Measurements from ENCODE around the gene MPP1. TPM values are rescaled to one million over a fixed set of nuclear protein-coding genes. Genes with fewer than 3 reads are reported as not detected.
"Not testable (repeated sequence)": the region's sequence is repeated elsewhere in the genome, so short reads cannot be mapped to it uniquely, and the experiment has no call there.

Gene MPP1
- total RNA-seq, 5 donors from 2014 or later (not counting 1 experiment from before 2014, with no cell fraction given), result 13.6 to 24.1 (median 15.1) TPM

- no peaks in the 10 kb centered on the region for H3K36me3 Mint-ChIP-seq
- CTCF ChIA-PET, result no interaction called here
- H3K27ac Mint-ChIP-seq, result peak overlapping the region in 1 of 2 donors; percentile 32
- H3K4me1 ChIP-seq (ENCODE audit: control insufficient read depth in 1 of 2, extremely low read depth in 1 of 2, insufficient read depth in 2 of 2, low read length in 2 of 2), result no peaks in the 10 kb centered on the region
- H3K4me1 Mint-ChIP-seq, result peaks cover 0 to 22% (median 7%) of the 10 kb centered on the region in 3 donors
- no peaks in the 10 kb centered on the region for H3K9me3 ChIP-seq
- no peaks in the 10 kb centered on the region for H3K27me3 ChIP-seq (replicated peaks in 1 of 2; ENCODE audit: control insufficient read depth in 2 of 2, extremely low read depth in 1 of 2, insufficient read depth in 2 of 2, low read length in 1 of 2)
- H3K36me3 ChIP-seq (ENCODE audit: control insufficient read depth in 2 of 2, extremely low read depth in 1 of 2, insufficient read depth in 1 of 2, low read length in 1 of 2), result no peaks in the 10 kb centered on the region
- peaks cover 0 to 13% of the 10 kb centered on the region in 2 donors for H3K27me3 Mint-ChIP-seq
- DNase-seq (no peak), ATAC-seq (replicated peaks in 1 of 4) (no peak)
- no peaks in the 10 kb centered on the region for H3K9me3 Mint-ChIP-seq
- no peak overlapping the region for H3K4me3 Mint-ChIP-seq
- POLR2A ChIA-PET, result no interaction called here
- no peak overlapping the region for H3K4me3 ChIP-seq (ENCODE audit: control insufficient read depth in 1 of 2, extremely low read depth in 1 of 2, low read length in 1 of 2)
- H3K27ac ChIP-seq (ENCODE audit: low read length), result no peak overlapping the region
- no CpG with 5 or more reads among the region's 1 CpG for WGBS (ENCODE audit: insufficient coverage)
These were observed 24.7 kb upstream of the MPP1 start for GRCh38 chrX:154829926-154830442.

GRCh38 chrX:154829134-154829533 lies 23.8 kb upstream of the MPP1 start:
- H3K27ac Mint-ChIP-seq, result no peak overlapping the region
- H3K36me3 ChIP-seq (ENCODE audit: control insufficient read depth in 2 of 2, extremely low read depth in 1 of 2, insufficient read depth in 1 of 2, low read length in 1 of 2), result no peaks in the 10 kb centered on the region
- DNase-seq (no peak), ATAC-seq (replicated peaks in 1 of 4) (no peak)
- no peaks in the 10 kb centered on the region for H3K27me3 ChIP-seq (replicated peaks in 1 of 2; ENCODE audit: control insufficient read depth in 2 of 2, extremely low read depth in 1 of 2, insufficient read depth in 2 of 2, low read length in 1 of 2)
- peaks cover 0 to 13% of the 10 kb centered on the region in 2 donors for H3K27me3 Mint-ChIP-seq
- POLR2A ChIA-PET, result no interaction called here
- no peaks in the 10 kb centered on the region for H3K36me3 Mint-ChIP-seq
- no peaks in the 10 kb centered on the region for H3K4me1 ChIP-seq (ENCODE audit: control insufficient read depth in 1 of 2, extremely low read depth in 1 of 2, insufficient read depth in 2 of 2, low read length in 2 of 2)
- H3K4me1 Mint-ChIP-seq, result peaks cover 0 to 22% (median 7%) of the 10 kb centered on the region in 3 donors
- CTCF ChIA-PET, result no interaction called here
- H3K4me3 ChIP-seq (ENCODE audit: control insufficient read depth in 1 of 2, extremely low read depth in 1 of 2, low read length in 1 of 2), result no peak overlapping the region
- no peaks in the 10 kb centered on the region for H3K9me3 Mint-ChIP-seq
- no peak overlapping the region for H3K27ac ChIP-seq (ENCODE audit: low read length)
- H3K9me3 ChIP-seq, result no peaks in the 10 kb centered on the region
- H3K4me3 Mint-ChIP-seq, result no peak overlapping the region

GRCh38 chrX:154828016-154828408 lies 22.7 kb upstream of the MPP1 start:
- ChIA-PET POLR2A (no interaction called here), CTCF (no interaction called here)
- DNase-seq, result no peak
- no peak for ATAC-seq (replicated peaks in 1 of 4)
- peaks cover 0 to 22% (median 7%) of the 10 kb centered on the region in 3 donors for H3K4me1 Mint-ChIP-seq
- Histone ChIP-seq H3K36me3 (ENCODE audit: control insufficient read depth in 2 of 2, extremely low read depth in 1 of 2, insufficient read depth in 1 of 2, low read length in 1 of 2) (no peaks in the 10 kb centered on the region), H3K27ac (ENCODE audit: low read length) (no peak overlapping the region), H3K4me1 (ENCODE audit: control insufficient read depth in 1 of 2, extremely low read depth in 1 of 2, insufficient read depth in 2 of 2, low read length in 2 of 2) (no peaks in the 10 kb centered on the region), H3K9me3 (no peaks in the 10 kb centered on the region), H3K4me3 (ENCODE audit: control insufficient read depth in 1 of 2, extremely low read depth in 1 of 2, low read length in 1 of 2) (no peak overlapping the region), H3K27me3 (replicated peaks in 1 of 2; ENCODE audit: control insufficient read depth in 2 of 2, extremely low read depth in 1 of 2, insufficient read depth in 2 of 2, low read length in 1 of 2) (no peaks in the 10 kb centered on the region)
- H3K36me3 Mint-ChIP-seq, result no peaks in the 10 kb centered on the region
- H3K4me3 Mint-ChIP-seq, result no peak overlapping the region
- WGBS (ENCODE audit: insufficient coverage), result no CpG with 5 or more reads among the region's 2 CpGs
- H3K27ac Mint-ChIP-seq, result peak overlapping the region in 1 of 2 donors; percentile 66
- peaks cover 0 to 13% of the 10 kb centered on the region in 2 donors for H3K27me3 Mint-ChIP-seq
- H3K9me3 Mint-ChIP-seq, result no peaks in the 10 kb centered on the region

- Mint-ChIP-seq H3K36me3 (no peaks in the 10 kb centered on the region), H3K4me1 (peaks cover 0 to 22% (median 7%) of the 10 kb centered on the region in 3 donors), H3K27me3 (peaks cover 0 to 9% of the 10 kb centered on the region in 2 donors), H3K4me3 (peak overlapping the region in 1 of 3 donors; percentile 17), H3K27ac (peak overlapping the region; percentile 79 to 83), H3K9me3 (no peaks in the 10 kb centered on the region)
- Histone ChIP-seq H3K27ac (ENCODE audit: low read length) (peak overlapping the region; percentile 47), H3K9me3 (no peaks in the 10 kb centered on the region), H3K4me3 (ENCODE audit: control insufficient read depth in 1 of 2, extremely low read depth in 1 of 2, low read length in 1 of 2) (no peak overlapping the region), H3K4me1 (ENCODE audit: control insufficient read depth in 1 of 2, extremely low read depth in 1 of 2, insufficient read depth in 2 of 2, low read length in 2 of 2) (no peaks in the 10 kb centered on the region), H3K36me3 (ENCODE audit: control insufficient read depth in 2 of 2, extremely low read depth in 1 of 2, insufficient read depth in 1 of 2, low read length in 1 of 2) (no peaks in the 10 kb centered on the region), H3K27me3 (replicated peaks in 1 of 2; ENCODE audit: control insufficient read depth in 2 of 2, extremely low read depth in 1 of 2, insufficient read depth in 2 of 2, low read length in 1 of 2) (no peaks in the 10 kb centered on the region)
- no CpG with 5 or more reads among the region's 4 CpGs for WGBS (ENCODE audit: insufficient coverage)
- ChIA-PET POLR2A (no interaction called here), CTCF (no interaction called here)
- DNase-seq, result peak in 1 of 35 experiments; percentile 28
- peak; percentile 30 to 69 (median 48) for ATAC-seq (replicated peaks in 1 of 4)
These were observed 22.1 kb upstream of the MPP1 start for GRCh38 chrX:154827194-154828015.

GRCh38 chrX:154825586-154825985 lies 20.3 kb upstream of the MPP1 start:
- ATAC-seq (replicated peaks in 1 of 4); H3K36me3 Mint-ChIP-seq; H3K9me3 ChIP-seq; H3K27me3 Mint-ChIP-seq; H3K4me1 ChIP-seq (ENCODE audit: control insufficient read depth in 1 of 2, extremely low read depth in 1 of 2, insufficient read depth in 2 of 2, low read length in 2 of 2); DNase-seq; POLR2A ChIA-PET; H3K27ac ChIP-seq (ENCODE audit: low read length); H3K27me3 ChIP-seq (replicated peaks in 1 of 2; ENCODE audit: control insufficient read depth in 2 of 2, extremely low read depth in 1 of 2, insufficient read depth in 2 of 2, low read length in 1 of 2); H3K36me3 ChIP-seq (ENCODE audit: control insufficient read depth in 2 of 2, extremely low read depth in 1 of 2, insufficient read depth in 1 of 2, low read length in 1 of 2); H3K27ac Mint-ChIP-seq; H3K4me3 Mint-ChIP-seq; H3K4me3 ChIP-seq (ENCODE audit: control insufficient read depth in 1 of 2, extremely low read depth in 1 of 2, low read length in 1 of 2); CTCF ChIA-PET; H3K9me3 Mint-ChIP-seq: not testable (repeated sequence)
- peaks cover 0 to 22% (median 7%) of the 10 kb centered on the region in 3 donors for H3K4me1 Mint-ChIP-seq
- WGBS (ENCODE audit: insufficient coverage), result no CpG with 5 or more reads among the region's 3 CpGs

- H3K36me3 Mint-ChIP-seq, result no peaks in the 10 kb centered on the region
- H3K9me3 Mint-ChIP-seq, result no peaks in the 10 kb centered on the region
- Histone ChIP-seq H3K4me1 (ENCODE audit: control insufficient read depth in 1 of 2, extremely low read depth in 1 of 2, insufficient read depth in 2 of 2, low read length in 2 of 2) (no peaks in the 10 kb centered on the region), H3K36me3 (ENCODE audit: control insufficient read depth in 2 of 2, extremely low read depth in 1 of 2, insufficient read depth in 1 of 2, low read length in 1 of 2) (no peaks in the 10 kb centered on the region), H3K4me3 (ENCODE audit: control insufficient read depth in 1 of 2, extremely low read depth in 1 of 2, low read length in 1 of 2) (no peak overlapping the region), H3K27me3 (replicated peaks in 1 of 2; ENCODE audit: control insufficient read depth in 2 of 2, extremely low read depth in 1 of 2, insufficient read depth in 2 of 2, low read length in 1 of 2) (no peaks in the 10 kb centered on the region), H3K27ac (ENCODE audit: low read length) (no peak overlapping the region), H3K9me3 (no peaks in the 10 kb centered on the region)
- no peak for ATAC-seq (replicated peaks in 1 of 4)
- H3K27me3 Mint-ChIP-seq, result no peaks in the 10 kb centered on the region
- no CpG with 5 or more reads among the region's 1 CpG for WGBS (ENCODE audit: insufficient coverage)
- no peak overlapping the region for H3K27ac Mint-ChIP-seq
- no peak for DNase-seq
- ChIA-PET POLR2A (no interaction called here), CTCF (no interaction called here)
- H3K4me3 Mint-ChIP-seq, result no peak overlapping the region
- H3K4me1 Mint-ChIP-seq, result peaks cover 0 to 22% (median 7%) of the 10 kb centered on the region in 3 donors
These were observed 19.4 kb upstream of the MPP1 start for GRCh38 chrX:154824638-154825037.
